Right lobe of liver (tissue), 6 donors: ENCODE results near the gene NSMF. TPM values are rescaled to one million over a fixed set of nuclear protein-coding genes. Genes with fewer than 3 reads are reported as not detected.

Experiments
- ATAC-seq, 4 donors: fragments of 200-7000 bp; cut with Tn5 transposase; one replicate each; pipeline ENCODE4 v1.9.1; 2020; ENCODE audit warnings: mild to moderate bottlenecking in 4 of 4, moderate library complexity in 4 of 4
- DNase-seq, 3 donors: peaks; one replicate each; pipeline ENCODE4 v3.0.0-alpha.2; 2020
- H3K27ac ChIP-seq, 3 donors: fragments of 200-600 bp; one replicate each; pipeline ENCODE4 v1.8.0; 2022
- H3K27me3 ChIP-seq, 2 donors: fragments of 200-600 bp; one replicate each; pipeline ENCODE4 v1.8.0; 2022
- H3K36me3 ChIP-seq, 4 donors: fragments of 200-600 bp; sonication (generic) in 1 of 4; one replicate each; pipeline versions ENCODE4 v1.5.1 to v1.8.0; 2017 to 2022; ENCODE audit warnings: control low read depth in 1 of 4
- H3K4me1 ChIP-seq, 4 donors: fragments of 200-600 bp; sonication (generic) in 1 of 4; one replicate each; pipeline versions ENCODE4 v1.5.1 to v1.8.0; 2017 to 2022; ENCODE audit warnings: control low read depth in 1 of 4
- H3K4me3 ChIP-seq, 3 donors: fragments of 200-600 bp; one replicate each; pipeline ENCODE4 v1.8.0; 2022
- H3K9me3 ChIP-seq, 4 donors: fragments of 200-600 bp; sonication (generic) in 1 of 4; one replicate each; pipeline versions ENCODE4 v1.5.1 to v1.8.0; 2017 to 2022; ENCODE audit warnings: control low read depth in 1 of 4
- POLR2A ChIP-seq: fragments of 450-650 bp; IDR thresholded peaks from one replicate; pipeline ENCODE4 v1.6.1; 2017; ENCODE audit warnings: antibody characterized with exemption, mild to moderate bottlenecking
- WGBS: methylation state at CpG from one replicate; pipeline ENCODE4 v1.1.6; 2018; ENCODE audit warnings: low coverage, low lambda C conversion rate; ENCODE audit not compliant: insufficient coverage; ENCODE audit errors: missing lambda C conversion rate; 5-methylcytosine and 5-hydroxymethylcytosine counted together
- intact Hi-C, 2 donors: fragments of 100-400 bp; cut with DNase I; formaldehyde crosslinking; loops; one replicate each; pipeline versions ENCODE4 v1.11.2 to v1.14.1; 2022
- total RNA-seq, 6 experiments: library from RNA; depleted of rRNA in 2 of 6; stranded (reverse); fragments of >200 nt in 2 of 6; fragmentation: NEBNext Ultra II Directional in 3 of 6; extraction: Animal tissue kit (Norgen Biotek cat#: 25700) in 3 of 6; gene quantifications; one replicate each; pipeline versions ENCODE4 v1.1.0 to v1.2.4, GENCODE V29; 2016 to 2023
- TF ChIP-seq, protein P1 (sequence below), 4 donors: fragments of 200-600 bp in 3 of 4; fragments of 450-650 bp in 1 of 4; IDR thresholded peaks; one replicate each; pipeline versions ENCODE4 v1.5.1 to v1.8.0; 2016 to 2022; ENCODE audit warnings: antibody characterized with exemption in 4 of 4, mild to moderate bottlenecking in 2 of 4
- donor health status: DM: no; HTN: yes; CAD: no.
- donor health status: DM: no; HTN: no; CAD: no.
- donor health status: DM: no; HTN: no; CAD: no.
- donor health status: DM: no; HTN: yes; CAD: no.
- donor health status: DM: no; HTN: yes; CAD: no.

The NSMF gene
- total RNA-seq, 6 experiments from 2014 or later, result 15.6 to 55.4 (median 20.1) TPM

- peak; percentile 7 to 60 (median 20) for ATAC-seq
- no peaks in the 10 kb centered on the region for H3K27me3 ChIP-seq
- H3K9me3 ChIP-seq, result no peaks in the 10 kb centered on the region
- no peak for TF ChIP-seq POLR2A
- TF ChIP-seq, protein P1, sequence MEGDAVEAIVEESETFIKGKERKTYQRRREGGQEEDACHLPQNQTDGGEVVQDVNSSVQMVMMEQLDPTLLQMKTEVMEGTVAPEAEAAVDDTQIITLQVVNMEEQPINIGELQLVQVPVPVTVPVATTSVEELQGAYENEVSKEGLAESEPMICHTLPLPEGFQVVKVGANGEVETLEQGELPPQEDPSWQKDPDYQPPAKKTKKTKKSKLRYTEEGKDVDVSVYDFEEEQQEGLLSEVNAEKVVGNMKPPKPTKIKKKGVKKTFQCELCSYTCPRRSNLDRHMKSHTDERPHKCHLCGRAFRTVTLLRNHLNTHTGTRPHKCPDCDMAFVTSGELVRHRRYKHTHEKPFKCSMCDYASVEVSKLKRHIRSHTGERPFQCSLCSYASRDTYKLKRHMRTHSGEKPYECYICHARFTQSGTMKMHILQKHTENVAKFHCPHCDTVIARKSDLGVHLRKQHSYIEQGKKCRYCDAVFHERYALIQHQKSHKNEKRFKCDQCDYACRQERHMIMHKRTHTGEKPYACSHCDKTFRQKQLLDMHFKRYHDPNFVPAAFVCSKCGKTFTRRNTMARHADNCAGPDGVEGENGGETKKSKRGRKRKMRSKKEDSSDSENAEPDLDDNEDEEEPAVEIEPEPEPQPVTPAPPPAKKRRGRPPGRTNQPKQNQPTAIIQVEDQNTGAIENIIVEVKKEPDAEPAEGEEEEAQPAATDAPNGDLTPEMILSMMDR (IDR thresholded peaks at IDR 0.05), result peak in 3 of 4 donors; percentile 0 to 13 (median 4)
- 20% methylated on average over 11 of the region's 77 CpGs for WGBS
- no peaks in the 10 kb centered on the region for H3K36me3 ChIP-seq
- H3K4me1 ChIP-seq, result peaks cover 0 to 11% (median 0%) of the 10 kb centered on the region in 4 donors
- intact Hi-C loops, result no loop called here
- peak overlapping the region; percentile 71 to 94 (median 78) for H3K4me3 ChIP-seq
- peak; percentile 54 to 76 (median 56) for DNase-seq
- peak overlapping the region; percentile 26 to 63 (median 57) for H3K27ac ChIP-seq
These were observed 35.4 kb downstream of the NSMF start for GRCh38 chr9:137423514-137424291.

- WGBS, result 0% methylated on average over 7 of the region's 113 CpGs
- Histone ChIP-seq H3K27ac (peak within 1 kb of the TSS; percentile 26 to 79 (median 67)), H3K27me3 (no peaks in the 10 kb centered on the region), H3K36me3 (no peaks in the 10 kb centered on the region), H3K4me1 (peaks cover 0 to 11% (median 0%) of the 10 kb centered on the region in 4 donors), H3K9me3 (no peaks in the 10 kb centered on the region), H3K4me3 (peak within 1 kb of the TSS; percentile 94 to 97 (median 96))
- peak; percentile 97 to 98 (median 98) for DNase-seq
- intact Hi-C loops, result no loop called here
- ATAC-seq, result peak; percentile 96 to 98 (median 98)
- TF ChIP-seq, protein P1 (IDR thresholded peaks at IDR 0.05), result peak; percentile 34 to 91 (median 64)
- peak; percentile 40 for TF ChIP-seq POLR2A
These were observed 36.3 kb downstream of the NSMF start, which contains the start of the genes EXD3 and NOXA1 for GRCh38 chr9:137422604-137423513. TSS of gene EXD3 (minus strand) at chr9:137423162. CDS start at chr9:137395357, 27,805 bp downstream. TSS of gene NOXA1 (plus strand) at chr9:137423393. CDS start at chr9:137423530, 137 bp downstream.

DNA sequence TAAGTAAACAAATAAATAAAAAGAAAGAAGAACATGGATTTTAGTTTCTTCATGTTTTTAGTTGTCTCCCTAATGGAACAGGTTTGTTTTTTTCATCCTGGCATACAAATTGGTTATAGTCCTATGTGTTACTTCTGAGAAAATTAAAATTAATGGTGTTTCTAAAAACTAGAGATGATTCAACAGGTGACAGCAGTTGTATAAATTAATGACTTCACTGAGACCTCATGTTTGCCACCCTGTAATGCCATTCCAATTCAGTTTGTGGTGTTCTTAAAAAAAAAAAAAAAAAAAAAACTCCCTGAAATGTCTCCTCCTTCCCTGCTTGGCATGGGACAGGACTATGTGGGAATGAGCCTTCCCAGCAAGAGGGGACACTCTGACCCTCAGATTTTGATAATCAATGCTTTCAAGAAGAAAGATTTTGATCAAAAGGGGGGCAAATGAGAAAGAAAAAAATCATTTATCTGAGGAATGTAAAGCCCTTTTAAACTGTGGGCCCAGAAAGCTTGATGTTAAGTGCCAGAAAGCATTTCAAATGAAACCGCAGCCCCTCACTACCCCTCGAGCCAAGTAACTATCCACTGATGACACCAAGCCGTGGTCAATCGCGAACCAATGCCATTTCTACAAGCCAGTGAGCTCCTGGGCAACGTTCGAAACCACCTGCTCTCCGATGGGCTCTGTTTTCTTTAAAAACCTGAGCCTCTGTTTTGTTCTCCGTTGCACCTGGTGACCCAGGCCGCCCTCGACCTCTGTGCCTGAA, 37.1 kb downstream of the NSMF start:
- no peak for TF ChIP-seq POLR2A
- TF ChIP-seq, protein P1 (IDR thresholded peaks at IDR 0.05), result no peak

More for the DNA sequence above, 37.1 kb downstream of the NSMF start:
- Histone ChIP-seq H3K27ac (peak overlapping the region; percentile 21 to 79 (median 67)), H3K4me3 (peak overlapping the region; percentile 94 to 97 (median 96)), H3K4me1 (peaks cover 0 to 11% (median 0%) of the 10 kb centered on the region in 4 donors), H3K9me3 (no peaks in the 10 kb centered on the region), H3K36me3 (no peaks in the 10 kb centered on the region), H3K27me3 (no peaks in the 10 kb centered on the region)
- DNase-seq (no peak), ATAC-seq (no peak)
- 5% methylated on average over 11 of the region's 11 CpGs for WGBS
- intact Hi-C loops, result no loop called here
